Measurements from ENCODE around the gene SNX11.

Gene SNX11

DNA sequence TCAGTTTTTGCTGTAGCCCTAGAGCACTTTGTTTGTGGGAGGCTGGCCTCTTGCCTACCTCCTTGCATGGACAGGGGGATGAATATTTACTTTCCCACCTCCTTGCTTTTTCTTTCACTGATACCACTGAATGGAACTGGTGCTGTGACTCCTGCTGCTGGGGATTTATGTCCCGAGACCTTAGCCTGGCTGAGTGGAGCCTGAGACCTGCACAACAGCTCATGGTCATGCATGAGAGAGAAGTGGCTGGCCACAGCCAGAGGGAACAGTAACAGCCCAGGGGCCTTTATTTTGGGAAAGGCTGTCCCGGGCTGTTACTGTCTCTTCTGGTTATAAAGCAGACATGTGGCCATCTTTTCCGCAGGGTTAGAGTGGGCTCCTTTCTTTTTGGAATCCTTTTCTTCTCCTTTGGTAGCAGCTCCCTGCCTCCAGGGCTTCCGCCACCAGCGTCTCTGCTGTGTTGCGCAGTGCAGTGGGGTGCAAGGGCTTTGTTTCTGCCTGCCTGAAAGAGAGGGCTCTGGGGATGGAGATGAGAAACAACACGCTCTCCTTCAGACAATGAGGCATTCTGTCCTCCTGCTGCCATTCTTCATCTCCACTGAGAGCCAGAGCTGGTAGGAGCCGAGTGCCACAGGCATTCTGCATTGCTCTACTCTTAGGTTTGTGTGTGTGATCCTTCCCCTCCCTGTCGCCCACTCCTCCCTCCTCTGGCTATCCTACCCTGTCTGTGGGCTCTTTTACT lies 14.5 kb downstream of the SNX11 start:
- H3K36me3 ChIP-seq (ENCODE audit: insufficient read depth, low read length): peaks cover 47% of the 10 kb centered on the region
- no peak overlapping the region for H3K4me2 ChIP-seq (ENCODE audit: insufficient read depth, low read length)
- no peak overlapping the region for H3K4me3 ChIP-seq (ENCODE audit: low read depth in 1 of 2, low read length in 2 of 2)
- no peak overlapping the region for H3K27ac ChIP-seq (ENCODE audit: low read length)
- H3K79me2 ChIP-seq (ENCODE audit: insufficient read depth, low read length): no peaks in the 10 kb centered on the region
- H3K27me3 ChIP-seq (ENCODE audit: insufficient read depth, low read length, poor library complexity): no peaks in the 10 kb centered on the region
- no peak for ATAC-seq (ENCODE audit: insufficient read depth, low read depth)
- 0 out of 2 replicates have a peak, but pooled peaks cover under 1% of the 10 kb centered on the region for H4K20me1 ChIP-seq (ENCODE audit: insufficient read depth, low read length)
- H3K9me3 ChIP-seq (ENCODE audit: insufficient read depth, low read length, severe bottlenecking): no peaks in the 10 kb centered on the region
- no peaks in the 10 kb centered on the region for H3K4me1 ChIP-seq (ENCODE audit: insufficient read depth, low read length)
- DNase-seq: no peak
- H2AFZ ChIP-seq (ENCODE audit: low read depth, low read length): no peak overlapping the region
- TF ChIP-seq EZH2 (IDR thresholded peaks at IDR 0.05; ENCODE audit: borderline replicate concordance, low read depth, low read length, severe bottlenecking): no peak
- TF ChIP-seq CTCF (IDR thresholded peaks at IDR 0.05; ENCODE audit: borderline replicate concordance, extremely low read depth, low read length, poor library complexity, severe bottlenecking): no peak
- no peak overlapping the region for H3K9ac ChIP-seq (ENCODE audit: low read depth, low read length)

GRCh38 chr17:48122665-48123045 lies 15.1 kb downstream of the SNX11 start:
- TF ChIP-seq CTCF (IDR thresholded peaks at IDR 0.05; ENCODE audit: borderline replicate concordance, extremely low read depth, low read length, poor library complexity, severe bottlenecking) (no peak), EZH2 (IDR thresholded peaks at IDR 0.05; ENCODE audit: borderline replicate concordance, low read depth, low read length, severe bottlenecking) (no peak)
- Histone ChIP-seq H3K36me3 (ENCODE audit: insufficient read depth, low read length) (peaks cover 43% of the 10 kb centered on the region), H3K4me3 (ENCODE audit: low read depth in 1 of 2, low read length in 2 of 2) (no peak overlapping the region), H3K9me3 (ENCODE audit: insufficient read depth, low read length, severe bottlenecking) (no peaks in the 10 kb centered on the region), H3K27ac (ENCODE audit: low read length) (no peak overlapping the region), H2AFZ (ENCODE audit: low read depth, low read length) (no peak overlapping the region), H3K27me3 (ENCODE audit: insufficient read depth, low read length, poor library complexity) (no peaks in the 10 kb centered on the region), H3K9ac (ENCODE audit: low read depth, low read length) (no peak overlapping the region), H3K4me2 (ENCODE audit: insufficient read depth, low read length) (no peak overlapping the region), H3K79me2 (ENCODE audit: insufficient read depth, low read length) (no peaks in the 10 kb centered on the region), H3K4me1 (ENCODE audit: insufficient read depth, low read length) (no peaks in the 10 kb centered on the region), H4K20me1 (ENCODE audit: insufficient read depth, low read length) (0 out of 2 replicates have a peak, but pooled peaks cover 4% of the 10 kb centered on the region)
- ATAC-seq (ENCODE audit: insufficient read depth, low read depth): no peak
- DNase-seq: no peak

- Histone ChIP-seq H3K4me2 (ENCODE audit: insufficient read depth, low read length) (no peak overlapping the region), H3K79me2 (ENCODE audit: insufficient read depth, low read length) (no peaks in the 10 kb centered on the region), H3K4me3 (ENCODE audit: low read depth in 1 of 2, low read length in 2 of 2) (no peak overlapping the region), H4K20me1 (ENCODE audit: insufficient read depth, low read length) (0 out of 2 replicates have a peak, but pooled peaks cover 4% of the 10 kb centered on the region), H3K9me3 (ENCODE audit: insufficient read depth, low read length, severe bottlenecking) (no peaks in the 10 kb centered on the region), H3K4me1 (ENCODE audit: insufficient read depth, low read length) (no peaks in the 10 kb centered on the region), H2AFZ (ENCODE audit: low read depth, low read length) (no peak overlapping the region), H3K9ac (ENCODE audit: low read depth, low read length) (no peak overlapping the region), H3K27me3 (ENCODE audit: insufficient read depth, low read length, poor library complexity) (no peaks in the 10 kb centered on the region), H3K27ac (ENCODE audit: low read length) (no peak overlapping the region), H3K36me3 (ENCODE audit: insufficient read depth, low read length) (peaks cover 38% of the 10 kb centered on the region)
- ATAC-seq (ENCODE audit: insufficient read depth, low read depth): no peak
- DNase-seq: no peak
- no peak for TF ChIP-seq CTCF (IDR thresholded peaks at IDR 0.05; ENCODE audit: borderline replicate concordance, extremely low read depth, low read length, poor library complexity, severe bottlenecking)
- no peak for TF ChIP-seq EZH2 (IDR thresholded peaks at IDR 0.05; ENCODE audit: borderline replicate concordance, low read depth, low read length, severe bottlenecking)
Measured at GRCh38 chr17:48123111-48123510, 15.5 kb downstream of the SNX11 start.
